ENCODE measurements around the gene USH1G. TPM values are rescaled to one million over a fixed set of nuclear protein-coding genes. Genes with fewer than 3 reads are reported as not detected.

The USH1G gene
- total and polyA plus RNA-seq, 7 donors: not detected

DNA sequence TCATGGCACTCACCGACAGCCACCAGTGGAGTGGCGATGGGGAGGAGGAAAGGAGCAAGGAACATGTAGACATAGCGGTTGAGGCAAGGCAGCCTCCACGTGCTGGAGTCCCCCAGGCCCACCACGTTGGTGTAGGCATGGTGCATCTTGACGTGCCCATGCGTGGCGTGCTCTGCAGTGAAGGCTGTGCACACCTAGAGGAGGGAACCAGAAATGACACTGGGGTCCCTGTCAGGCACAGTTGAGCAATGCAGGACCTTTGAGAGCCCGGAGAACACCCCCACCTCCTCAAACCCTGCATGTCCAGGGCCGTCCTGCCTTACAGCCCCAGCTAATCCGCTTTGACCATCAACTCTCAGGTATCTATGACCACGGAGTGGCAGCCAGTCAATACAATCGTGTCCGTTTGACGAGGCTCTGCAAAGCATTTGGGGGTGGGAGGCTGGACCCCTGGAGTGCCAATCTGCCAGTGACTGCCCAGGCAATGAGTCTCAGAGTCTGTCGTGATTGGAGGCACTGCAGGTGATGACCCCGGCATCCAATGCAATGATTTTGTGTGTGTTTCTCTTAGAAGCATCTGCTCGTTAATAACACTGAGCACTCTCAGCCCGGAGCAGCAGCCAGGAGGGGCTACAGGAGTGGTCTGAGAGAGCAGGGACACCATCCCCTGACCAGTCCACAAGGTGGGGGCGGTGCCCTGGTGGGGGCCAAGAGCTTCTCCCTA lies 40.4 kb downstream of the USH1G start:
- no peak for ATAC-seq
- TF ChIP-seq CTCF (IDR thresholded peaks at IDR 0.05): no peak
- Histone ChIP-seq H3K9me3 (no peaks in the 10 kb centered on the region), H3K4me3 (no peak overlapping the region), H3K27ac (no peak overlapping the region), H3K4me1 (no peaks in the 10 kb centered on the region), H3K36me3 (ENCODE audit: insufficient read depth in 1 of 2, low read depth in 1 of 2) (no peaks in the 10 kb centered on the region), H3K27me3 (ENCODE audit: insufficient read depth in 3 of 3, low read length in 2 of 3) (peaks cover 0 to 15% (median 4%) of the 10 kb centered on the region in 3 donors)
- WGBS, 3 donors: 63 to 70% (median 65%) methylated on average over 20 of the region's 20 CpGs
- no peak for DNase-seq
- intact Hi-C loops (cut with DNase I): no loop called here

DNA sequence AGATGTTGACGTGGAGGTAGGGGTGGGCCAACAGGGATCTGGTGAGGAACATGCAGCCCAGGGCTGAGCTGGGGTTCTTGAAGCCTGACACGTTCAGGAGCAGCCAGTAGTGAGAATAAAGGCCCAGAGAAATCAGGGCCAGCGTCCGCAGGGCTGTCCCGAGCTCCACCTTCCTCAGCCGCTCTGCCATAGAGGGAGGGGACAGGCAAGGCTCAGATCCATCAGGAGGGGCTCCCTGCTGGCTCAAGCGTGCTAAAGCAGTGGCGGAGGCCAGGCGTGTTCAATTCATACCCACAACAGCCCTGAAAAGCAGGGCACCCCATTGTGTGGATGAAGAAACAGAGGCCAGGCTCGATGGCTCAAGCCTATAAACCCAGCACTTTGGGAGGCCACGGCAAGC lies 42.0 kb downstream of the USH1G start:
- no peak for DNase-seq

GRCh38 chr17:74879308-74879707 lies 43.7 kb downstream of the USH1G start:
- no peaks in the 10 kb centered on the region for H3K9me3 ChIP-seq
- ATAC-seq: no peak
- intact Hi-C loops (cut with DNase I): no loop called here
- no peak overlapping the region for H3K4me3 ChIP-seq
- no peak for TF ChIP-seq CTCF (IDR thresholded peaks at IDR 0.05)
- DNase-seq: no peak
- peaks cover under 1% of the 10 kb centered on the region for H3K4me1 ChIP-seq
- WGBS, 3 donors: 78 to 79% (median 78%) methylated on average over 16 of the region's 16 CpGs
- peaks cover 0 to 11% (median 4%) of the 10 kb centered on the region in 3 donors for H3K27me3 ChIP-seq (ENCODE audit: insufficient read depth in 3 of 3, low read length in 2 of 3)
- no peak overlapping the region for H3K27ac ChIP-seq
- no peaks in the 10 kb centered on the region for H3K36me3 ChIP-seq (ENCODE audit: insufficient read depth in 1 of 2, low read depth in 1 of 2)

More for the DNA sequence above, 42.0 kb downstream of the USH1G start:
- intact Hi-C loops (cut with DNase I): no loop called here
- no peaks in the 10 kb centered on the region for H3K36me3 ChIP-seq (ENCODE audit: insufficient read depth in 1 of 2, low read depth in 1 of 2)
- ATAC-seq: no peak
- no peaks in the 10 kb centered on the region for H3K9me3 ChIP-seq
- peaks cover 0 to 11% (median 4%) of the 10 kb centered on the region in 3 donors for H3K27me3 ChIP-seq (ENCODE audit: insufficient read depth in 3 of 3, low read length in 2 of 3)
- no peak overlapping the region for H3K27ac ChIP-seq
- TF ChIP-seq CTCF (IDR thresholded peaks at IDR 0.05): no peak
- WGBS, 3 donors: 53 to 59% (median 55%) methylated on average over 11 of the region's 11 CpGs
- H3K4me1 ChIP-seq: no peaks in the 10 kb centered on the region
- no peak overlapping the region for H3K4me3 ChIP-seq

GRCh38 chr17:74878658-74879057 lies 44.4 kb downstream of the USH1G start:
- Histone ChIP-seq H3K4me1 (peaks cover 7% of the 10 kb centered on the region), H3K27ac (no peak overlapping the region), H3K27me3 (ENCODE audit: insufficient read depth in 3 of 3, low read length in 2 of 3) (peaks cover 0 to 5% (median 4%) of the 10 kb centered on the region in 3 donors), H3K9me3 (no peaks in the 10 kb centered on the region), H3K36me3 (ENCODE audit: insufficient read depth in 1 of 2, low read depth in 1 of 2) (no peaks in the 10 kb centered on the region), H3K4me3 (no peak overlapping the region)
- no peak for TF ChIP-seq CTCF (IDR thresholded peaks at IDR 0.05)
- ATAC-seq: no peak
- WGBS, 3 donors: 68 to 81% (median 72%) methylated on average over 2 of the region's 2 CpGs
- intact Hi-C loops (cut with DNase I): no loop called here
- no peak for DNase-seq

Data from psoas muscle (tissue), 8 donors.